Loucy (cell line): ENCODE results near the gene NCOA4.
"Not testable (repeated sequence)": the region's sequence is repeated elsewhere in the genome, so short reads cannot be mapped to it uniquely, and the experiment has no call there.

Experiments
- EZH2phosphoT487 ChIP-seq: fragments of 200-600 bp; IDR thresholded peaks from 2 replicates; pipeline ENCODE4 v1.6.1; 2018; ENCODE audit warnings: antibody characterized with exemption, mild to moderate bottlenecking, moderate library complexity, borderline replicate concordance
- TF ChIP-seq, protein P1 (sequence below): fragments of 200-600 bp; sonication (generic); conservative IDR thresholded peaks from 2 replicates; pipeline ENCODE4 v1.5.1; 2014; ENCODE audit warnings: mild to moderate bottlenecking, antibody characterized with exemption, low read length

DNA sequence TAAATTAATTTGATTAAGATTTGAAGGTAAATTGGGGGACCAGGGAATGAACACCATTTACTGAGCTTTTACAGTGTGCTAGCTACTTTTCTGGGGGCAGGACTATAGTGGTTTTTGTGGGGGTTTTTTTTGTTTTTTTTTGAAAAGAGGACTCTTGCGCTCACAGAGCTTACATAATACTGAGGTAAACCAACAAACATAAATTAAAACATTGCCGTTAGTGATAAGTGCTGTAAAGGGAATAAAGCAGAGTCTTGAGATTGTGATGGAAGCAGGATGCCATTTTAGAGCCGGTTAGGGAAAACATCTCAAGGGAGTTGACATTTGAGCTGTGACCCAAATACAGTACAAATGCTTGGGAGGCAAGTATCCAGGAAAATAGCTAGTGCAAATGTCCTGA lies 56.4 kb downstream of the NCOA4 start:
- not testable (repeated sequence) for TF ChIP-seq EZH2phosphoT487
- TF ChIP-seq, protein P1, sequence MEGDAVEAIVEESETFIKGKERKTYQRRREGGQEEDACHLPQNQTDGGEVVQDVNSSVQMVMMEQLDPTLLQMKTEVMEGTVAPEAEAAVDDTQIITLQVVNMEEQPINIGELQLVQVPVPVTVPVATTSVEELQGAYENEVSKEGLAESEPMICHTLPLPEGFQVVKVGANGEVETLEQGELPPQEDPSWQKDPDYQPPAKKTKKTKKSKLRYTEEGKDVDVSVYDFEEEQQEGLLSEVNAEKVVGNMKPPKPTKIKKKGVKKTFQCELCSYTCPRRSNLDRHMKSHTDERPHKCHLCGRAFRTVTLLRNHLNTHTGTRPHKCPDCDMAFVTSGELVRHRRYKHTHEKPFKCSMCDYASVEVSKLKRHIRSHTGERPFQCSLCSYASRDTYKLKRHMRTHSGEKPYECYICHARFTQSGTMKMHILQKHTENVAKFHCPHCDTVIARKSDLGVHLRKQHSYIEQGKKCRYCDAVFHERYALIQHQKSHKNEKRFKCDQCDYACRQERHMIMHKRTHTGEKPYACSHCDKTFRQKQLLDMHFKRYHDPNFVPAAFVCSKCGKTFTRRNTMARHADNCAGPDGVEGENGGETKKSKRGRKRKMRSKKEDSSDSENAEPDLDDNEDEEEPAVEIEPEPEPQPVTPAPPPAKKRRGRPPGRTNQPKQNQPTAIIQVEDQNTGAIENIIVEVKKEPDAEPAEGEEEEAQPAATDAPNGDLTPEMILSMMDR, result not testable (repeated sequence)
